Stimulated activated CD8-positive, alpha-beta memory T cell treated with anti-CD3 and anti-CD28 coated beads, Interleukin-15, amount 100 ng/mL, for 1 hour (primary cell): ENCODE measurements around the gene RPH3AL.
A peak's percentile ranks its signal among the peaks of the same experiment; 100 is the strongest.

Experiments
- DNase-seq: peaks from one replicate; pipeline ENCODE4 v3.0.0-alpha.2; 2020; ENCODE audit warnings: low read depth

The RPH3AL gene, protein sequence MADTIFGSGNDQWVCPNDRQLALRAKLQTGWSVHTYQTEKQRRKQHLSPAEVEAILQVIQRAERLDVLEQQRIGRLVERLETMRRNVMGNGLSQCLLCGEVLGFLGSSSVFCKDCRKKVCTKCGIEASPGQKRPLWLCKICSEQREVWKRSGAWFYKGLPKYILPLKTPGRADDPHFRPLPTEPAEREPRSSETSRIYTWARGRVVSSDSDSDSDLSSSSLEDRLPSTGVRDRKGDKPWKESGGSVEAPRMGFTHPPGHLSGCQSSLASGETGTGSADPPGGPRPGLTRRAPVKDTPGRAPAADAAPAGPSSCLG

DNA sequence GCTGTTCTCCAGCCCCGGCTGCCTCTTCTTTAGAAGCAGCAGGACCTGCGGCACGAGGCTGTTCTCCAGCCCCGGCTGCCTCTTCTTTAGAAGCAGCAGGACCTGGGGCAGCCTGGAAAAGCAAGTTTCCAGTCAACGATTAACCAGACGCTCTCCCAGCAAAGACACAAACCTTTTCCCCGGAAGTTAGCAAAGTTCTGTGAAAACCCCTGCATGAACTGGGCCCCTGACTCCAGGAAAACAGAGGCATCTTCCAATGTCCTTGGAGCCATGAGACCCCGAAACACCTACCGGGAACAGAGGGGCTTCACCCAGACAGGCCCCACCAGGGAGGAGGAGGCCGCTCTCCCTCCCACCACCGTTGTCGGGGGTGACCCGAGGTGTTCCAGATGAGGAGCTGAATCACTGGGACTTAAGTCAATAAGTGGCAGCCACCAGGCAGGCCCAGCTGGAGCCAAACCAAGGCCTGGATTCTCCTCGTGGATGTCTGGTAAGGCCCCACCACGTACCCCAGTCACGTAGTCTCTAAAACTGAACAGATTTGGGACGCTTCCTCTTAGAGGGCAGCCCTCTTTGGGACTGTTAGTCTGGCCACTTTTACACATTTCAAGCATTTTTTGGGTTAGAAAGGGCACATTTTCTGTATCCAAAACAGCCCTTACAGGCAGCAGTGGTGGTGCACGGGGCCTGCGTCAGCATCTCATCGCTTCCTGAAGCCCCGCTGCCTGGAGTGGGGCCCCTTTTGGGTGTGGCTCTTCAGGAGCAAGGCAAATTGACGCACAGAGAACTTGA lies at the start of gene RPH3AL:
RPH3AL (minus strand) TSS at position 387 of the 792 bp plus-strand sequence. CDS start 25,264 bp downstream, outside the sequence.
- no peak for DNase-seq

DNA sequence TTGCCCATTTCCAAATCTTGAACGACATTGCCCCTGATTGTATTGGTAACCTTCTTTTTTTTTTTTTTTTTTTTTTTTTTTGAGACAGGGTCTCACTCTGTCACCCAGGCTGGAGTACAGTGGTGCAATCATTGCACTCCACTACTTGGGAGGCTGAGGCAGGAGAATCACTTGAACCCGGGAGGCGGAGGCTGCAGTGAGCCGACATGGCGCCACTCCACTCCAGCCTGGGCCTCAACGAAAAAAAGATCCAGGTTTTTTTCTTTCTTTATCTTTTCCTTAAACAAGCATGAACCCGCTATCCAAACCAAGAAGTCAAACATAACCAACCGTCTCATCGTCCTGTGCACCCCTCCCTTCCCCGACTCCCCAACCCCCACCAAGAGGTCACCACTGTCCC lies 47.6 kb upstream of the RPH3AL start:
- no peak for DNase-seq

DNA sequence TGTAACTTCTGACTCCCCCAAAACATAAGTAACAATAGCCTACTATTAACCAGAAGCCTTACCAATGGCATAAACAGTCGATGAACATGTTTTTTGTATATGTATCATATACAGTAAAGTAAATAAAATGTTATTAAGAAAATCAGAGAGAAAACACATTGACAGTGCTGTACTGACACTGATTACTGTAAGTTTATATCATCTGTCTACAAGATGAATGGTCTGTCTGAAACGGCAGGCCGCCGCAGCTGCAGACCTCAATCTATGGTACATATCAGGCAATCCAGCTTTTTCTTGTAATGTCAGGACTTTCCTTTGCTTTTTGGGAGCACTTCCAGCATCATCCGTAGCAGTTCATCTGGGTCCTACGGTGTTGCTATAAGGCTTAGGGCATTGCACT lies 44.2 kb upstream of the RPH3AL start:
- no peak for DNase-seq

DNA sequence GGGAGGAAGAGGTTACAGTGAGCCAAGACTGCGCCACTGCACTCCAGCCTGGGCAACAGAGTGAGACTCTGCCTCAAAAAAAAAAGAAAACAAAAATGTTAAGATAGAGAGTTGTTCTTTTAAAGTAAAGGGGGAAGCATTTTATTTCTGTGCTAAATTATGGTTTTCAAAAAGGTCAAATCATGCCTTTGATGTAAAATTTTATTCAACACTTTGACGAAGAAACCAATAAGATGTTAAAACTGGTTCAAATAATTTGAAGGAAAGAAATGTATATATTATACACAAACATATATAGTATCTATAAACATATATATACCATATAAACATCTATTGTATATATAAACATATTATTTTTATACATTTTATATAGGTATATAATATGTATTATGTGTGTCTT lies 43.4 kb upstream of the RPH3AL start:
- DNase-seq, result no peak

DNA sequence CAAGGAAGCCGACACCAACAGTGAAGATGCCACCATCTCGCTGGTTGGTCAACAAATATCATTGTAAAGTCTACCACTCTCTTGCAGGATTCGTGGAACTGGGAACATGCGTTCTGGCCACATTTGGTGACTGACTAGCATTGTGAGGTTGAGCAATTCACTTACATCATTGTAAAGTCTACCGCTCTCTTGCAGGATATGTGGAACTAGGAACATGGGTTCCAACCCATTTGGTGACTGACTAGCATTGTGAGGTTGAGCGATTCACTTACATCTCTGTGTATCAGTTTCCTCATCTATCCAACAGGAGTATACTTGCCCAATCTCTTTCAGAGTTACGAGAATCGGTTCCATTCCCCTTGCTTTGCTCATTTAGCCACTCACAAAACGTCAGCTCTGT lies 42.6 kb upstream of the RPH3AL start:
- no peak for DNase-seq

DNA sequence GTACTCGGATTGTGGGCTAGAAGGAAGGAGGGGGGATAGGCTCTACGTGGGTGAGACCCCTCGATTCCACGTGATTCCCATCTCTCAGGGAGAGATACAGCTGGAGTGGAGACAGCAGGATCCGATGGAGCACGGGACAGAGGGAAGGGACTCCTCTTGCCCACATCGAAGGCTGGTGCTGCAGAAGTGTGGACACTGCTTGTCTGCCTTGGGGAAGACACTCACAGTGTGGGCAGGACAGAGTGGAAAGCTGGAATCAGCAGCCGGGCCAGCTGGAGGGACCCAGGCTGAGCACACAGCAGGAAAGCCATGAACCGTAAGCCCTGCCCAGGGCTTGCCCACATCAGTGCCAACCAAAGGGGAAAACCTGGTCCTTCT lies 42.1 kb upstream of the RPH3AL start:
- no peak for DNase-seq

DNA sequence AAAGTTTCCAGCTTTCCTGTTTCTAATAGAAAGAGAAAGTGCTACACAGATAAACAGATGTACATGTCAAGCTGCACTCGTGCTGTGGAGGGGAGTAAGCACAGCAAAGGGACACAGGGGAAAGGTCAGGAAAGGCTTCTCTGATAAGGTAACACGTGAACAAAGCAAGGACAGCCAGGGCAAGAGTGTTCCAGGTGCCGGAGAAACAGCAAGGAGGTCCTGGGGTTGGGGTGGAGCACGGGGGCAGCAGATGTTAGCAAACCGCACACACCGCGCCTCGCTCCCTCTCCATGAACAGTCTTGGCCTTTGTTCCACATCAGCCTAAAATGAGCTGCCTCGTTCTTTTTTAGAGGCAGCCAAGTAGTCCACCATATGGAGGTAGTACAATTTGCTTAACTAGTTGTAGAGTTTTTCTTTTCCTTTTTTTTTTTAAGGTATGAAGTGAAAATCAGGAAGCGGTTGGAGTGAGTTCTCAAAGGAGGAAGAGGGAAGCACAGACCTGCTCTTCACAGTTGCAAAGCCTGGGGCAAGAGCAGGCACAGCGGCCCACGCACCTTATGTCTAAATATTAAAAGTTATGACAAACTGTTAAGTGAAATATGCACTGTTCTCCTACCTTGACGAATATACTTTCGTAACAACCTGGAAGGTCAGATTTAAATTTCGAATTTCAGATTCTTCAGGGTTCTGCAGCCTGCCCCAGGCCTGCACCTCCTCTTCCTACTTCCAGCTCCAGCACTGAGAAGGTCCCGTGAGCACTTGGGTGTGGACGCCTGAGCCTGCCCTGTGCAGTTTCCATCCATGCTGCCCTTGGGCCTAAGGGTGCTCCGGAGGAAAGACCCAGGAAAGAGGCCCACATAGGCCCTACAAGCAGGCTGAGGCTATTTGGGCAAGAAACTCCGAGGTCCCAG lies 41.5 kb upstream of the RPH3AL start:
- DNase-seq, result no peak

DNA sequence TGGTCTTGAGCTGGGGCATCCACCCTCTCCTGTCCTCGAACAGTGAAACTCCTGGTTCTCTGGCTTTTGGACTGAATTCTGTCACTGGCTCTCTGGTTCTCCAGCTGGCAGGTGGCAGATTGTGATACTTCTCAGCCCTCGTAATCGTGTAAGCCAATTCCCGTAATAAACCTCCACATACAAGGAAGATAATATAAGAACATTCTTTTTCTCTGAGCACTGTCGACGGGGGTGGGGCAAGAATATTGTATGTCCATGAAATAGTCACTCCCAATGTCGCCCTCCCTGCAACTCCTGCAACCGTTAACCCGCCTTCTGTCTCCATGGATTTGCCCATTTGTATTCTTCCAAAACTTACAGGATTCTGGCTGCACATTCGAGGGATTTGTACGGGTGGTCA lies 39.2 kb upstream of the RPH3AL start:
- DNase-seq, result no peak

DNA sequence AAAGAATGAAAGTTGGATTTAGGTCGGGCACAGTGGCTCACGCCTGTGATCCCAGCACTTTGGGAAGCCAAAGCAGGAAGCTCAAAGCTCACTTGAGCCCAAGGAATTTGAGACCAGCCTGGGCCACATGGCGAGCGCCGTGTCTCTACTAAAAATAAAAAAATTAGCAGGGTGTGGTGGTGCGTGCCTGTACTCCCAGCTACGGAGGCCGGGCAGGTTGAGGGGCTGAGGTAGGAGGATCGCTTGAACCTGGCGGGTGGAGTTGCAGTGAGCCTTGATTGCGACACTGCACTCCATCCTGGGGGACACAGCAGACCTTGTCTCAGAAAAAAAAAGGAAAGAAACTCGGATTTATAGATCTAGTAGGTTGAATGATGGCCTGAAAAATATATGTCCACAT lies 37.4 kb upstream of the RPH3AL start:
- no peak for DNase-seq

DNA sequence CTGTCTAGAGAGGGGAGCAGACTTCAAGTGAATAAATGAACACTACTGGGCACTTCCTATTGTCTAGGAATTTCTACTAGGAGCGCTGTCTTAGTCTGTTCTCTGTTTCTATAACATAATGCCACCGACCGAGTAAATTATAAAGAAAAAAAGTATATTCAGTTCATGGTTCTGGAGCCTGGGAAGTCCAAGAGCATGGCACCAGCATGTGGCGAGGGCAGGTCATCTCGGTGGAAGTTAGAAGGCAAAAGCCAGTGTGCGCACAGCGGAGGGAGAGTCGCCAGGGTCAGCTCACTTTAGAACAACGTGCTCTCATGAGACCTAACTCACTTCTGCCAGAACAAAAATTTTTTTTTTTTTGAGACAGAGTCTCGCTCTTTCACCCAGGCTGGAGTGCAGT lies 35.5 kb upstream of the RPH3AL start:
- DNase-seq, result no peak

DNA sequence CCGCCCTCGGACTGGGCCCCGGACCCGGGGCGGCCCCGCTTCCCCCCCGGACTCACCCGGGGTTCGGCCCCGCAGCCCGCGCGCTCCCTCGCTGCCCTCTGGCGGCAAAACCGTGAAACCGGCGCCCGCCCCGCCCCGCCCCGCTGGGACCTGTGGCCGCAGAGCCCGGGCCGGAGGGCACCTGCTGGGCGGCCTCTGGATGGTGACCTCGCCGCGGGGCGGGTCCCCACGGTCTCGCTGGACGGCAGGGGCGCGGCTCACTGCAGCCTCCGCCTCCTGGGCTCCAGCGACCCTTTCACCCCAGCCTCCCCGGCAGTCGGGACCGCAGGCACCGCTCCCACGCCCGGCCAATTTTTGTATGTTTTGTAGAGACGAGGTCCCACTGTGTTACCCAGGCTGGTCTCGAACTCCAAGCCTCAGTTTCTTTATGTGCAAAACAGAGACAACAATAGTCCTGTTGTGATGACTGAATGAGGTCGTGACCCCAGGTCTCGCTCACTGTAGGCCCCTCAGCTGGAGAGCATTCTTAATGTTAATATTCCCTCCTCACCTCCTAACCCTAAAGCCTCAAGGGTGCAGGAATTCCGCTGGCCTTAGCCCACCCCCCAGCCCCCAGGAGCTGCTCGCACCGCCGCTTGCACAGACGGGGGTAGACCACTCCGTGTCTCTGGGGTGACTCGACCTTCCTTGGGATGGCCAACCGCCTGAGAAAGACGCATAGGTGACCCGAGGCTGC lies 33.7 kb upstream of the RPH3AL start:
- peak; percentile 55 for DNase-seq

DNA sequence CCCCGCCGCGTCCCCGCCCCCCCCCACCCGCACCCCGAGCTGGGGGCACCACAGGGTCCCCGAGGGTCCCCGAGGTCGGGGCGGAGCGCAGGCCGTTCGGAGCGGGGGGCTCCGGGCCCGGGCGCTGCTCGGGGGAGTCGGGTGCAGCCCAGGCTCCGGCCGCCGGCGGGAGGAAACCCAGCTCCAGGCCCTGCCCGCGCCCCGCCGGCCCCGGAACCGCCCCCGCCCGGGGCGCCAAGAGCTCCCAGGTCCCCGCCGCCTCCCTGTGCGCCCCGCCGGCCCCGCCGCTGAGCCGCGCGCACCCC lies 33.2 kb upstream of the RPH3AL start:
- no peak for DNase-seq

DNA sequence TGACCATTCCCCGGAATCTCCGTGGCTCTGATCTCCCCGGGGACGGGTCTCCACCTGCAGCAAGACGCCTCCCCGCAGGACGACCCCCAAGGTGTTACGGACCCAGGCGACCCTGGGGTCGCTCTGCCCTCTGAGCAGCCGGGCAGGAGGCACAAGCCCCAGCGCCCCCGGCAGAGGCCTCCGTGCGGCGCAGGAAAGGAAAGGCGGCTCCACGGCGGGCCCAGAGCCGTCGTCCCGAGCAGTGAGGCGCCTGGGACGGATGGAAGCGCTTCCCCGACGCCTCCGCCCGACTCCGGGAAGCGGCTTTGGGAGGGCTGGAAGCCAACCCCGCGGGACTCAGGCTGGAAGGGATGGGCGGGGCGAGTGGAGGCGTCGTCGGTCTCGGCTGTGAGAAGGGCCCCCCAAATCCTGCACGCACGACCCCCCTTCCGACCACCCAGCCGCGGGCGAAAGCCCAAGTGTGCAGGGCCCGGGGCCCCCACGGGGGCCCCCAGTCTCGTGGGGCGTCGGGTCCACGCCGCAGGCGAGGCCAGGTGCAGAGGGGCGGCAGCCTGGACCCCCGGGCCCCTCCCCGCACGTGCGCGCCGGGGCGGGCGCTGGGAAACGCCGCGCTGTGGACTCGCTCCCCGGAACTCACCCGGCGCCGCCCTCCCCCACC lies 32.7 kb upstream of the RPH3AL start:
- DNase-seq, result no peak

DNA sequence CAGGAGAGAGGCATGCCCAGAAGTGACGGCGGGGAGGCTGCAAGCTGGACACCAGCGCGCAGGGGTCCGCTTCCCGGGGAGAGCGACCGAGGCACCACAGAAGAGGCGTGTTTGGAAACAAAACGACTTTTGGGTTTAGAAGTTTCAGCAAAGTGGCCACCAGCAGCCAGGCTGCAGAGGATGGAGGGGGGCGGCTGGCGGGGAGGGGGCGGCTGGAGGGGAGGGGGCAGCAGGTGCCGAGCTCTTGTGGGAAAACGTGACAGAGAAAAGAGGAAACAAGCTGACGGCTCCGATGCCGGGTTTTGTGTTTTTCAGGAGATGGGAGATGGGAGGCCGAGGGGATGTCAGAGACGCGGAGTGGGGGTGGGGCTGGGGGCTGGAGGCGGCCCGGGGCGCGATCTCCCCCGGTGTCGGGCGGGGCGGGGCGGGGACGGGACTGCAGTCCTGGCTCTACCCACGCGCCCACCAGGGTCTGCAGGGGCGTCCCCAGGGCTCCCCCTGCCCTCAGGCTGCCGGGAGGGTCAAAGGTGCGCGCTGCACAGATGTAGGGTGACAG lies 32.1 kb upstream of the RPH3AL start:
- DNase-seq, result no peak

DNA sequence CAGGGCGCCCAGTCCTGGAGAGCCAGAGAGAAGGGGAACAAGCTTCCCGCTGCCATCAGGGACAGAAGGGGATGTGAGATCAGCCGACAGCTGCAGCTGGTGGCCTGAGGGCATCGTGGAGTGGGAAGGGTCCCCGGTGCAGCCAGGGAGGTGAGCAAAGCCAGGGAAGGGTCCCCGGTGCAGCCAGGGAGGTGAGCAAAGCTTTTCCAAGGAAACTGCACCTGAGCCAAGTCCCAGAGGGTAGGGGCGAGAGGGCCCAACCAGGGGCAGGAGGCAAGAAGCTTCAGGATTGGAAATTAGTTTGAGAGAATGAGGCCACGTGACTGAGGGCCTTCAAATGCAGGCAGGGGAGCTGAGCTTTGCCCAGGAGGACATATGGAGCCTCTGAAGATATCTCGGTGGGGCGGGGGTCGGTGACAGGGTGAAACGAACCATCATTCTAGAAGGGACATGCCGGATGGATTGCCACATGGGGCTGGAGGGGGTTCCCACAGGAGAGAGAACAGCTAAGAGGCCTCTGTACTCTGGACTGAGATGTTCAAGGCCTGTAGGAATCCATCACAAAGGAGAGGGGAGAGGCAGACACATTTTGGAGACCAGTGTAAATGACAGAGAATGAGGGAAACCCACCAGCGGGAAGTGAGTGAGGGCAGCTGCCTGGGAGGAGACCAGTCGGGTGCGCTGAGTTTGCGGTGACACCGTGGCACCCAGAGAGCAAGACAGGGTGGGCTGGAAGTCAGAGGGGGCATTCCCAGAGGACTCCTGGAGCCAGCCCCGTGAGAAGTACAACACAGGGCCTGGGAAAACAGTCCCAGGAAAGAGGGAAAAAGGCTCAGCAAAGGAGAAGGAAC lies 31.4 kb upstream of the RPH3AL start:
- DNase-seq, result no peak

DNA sequence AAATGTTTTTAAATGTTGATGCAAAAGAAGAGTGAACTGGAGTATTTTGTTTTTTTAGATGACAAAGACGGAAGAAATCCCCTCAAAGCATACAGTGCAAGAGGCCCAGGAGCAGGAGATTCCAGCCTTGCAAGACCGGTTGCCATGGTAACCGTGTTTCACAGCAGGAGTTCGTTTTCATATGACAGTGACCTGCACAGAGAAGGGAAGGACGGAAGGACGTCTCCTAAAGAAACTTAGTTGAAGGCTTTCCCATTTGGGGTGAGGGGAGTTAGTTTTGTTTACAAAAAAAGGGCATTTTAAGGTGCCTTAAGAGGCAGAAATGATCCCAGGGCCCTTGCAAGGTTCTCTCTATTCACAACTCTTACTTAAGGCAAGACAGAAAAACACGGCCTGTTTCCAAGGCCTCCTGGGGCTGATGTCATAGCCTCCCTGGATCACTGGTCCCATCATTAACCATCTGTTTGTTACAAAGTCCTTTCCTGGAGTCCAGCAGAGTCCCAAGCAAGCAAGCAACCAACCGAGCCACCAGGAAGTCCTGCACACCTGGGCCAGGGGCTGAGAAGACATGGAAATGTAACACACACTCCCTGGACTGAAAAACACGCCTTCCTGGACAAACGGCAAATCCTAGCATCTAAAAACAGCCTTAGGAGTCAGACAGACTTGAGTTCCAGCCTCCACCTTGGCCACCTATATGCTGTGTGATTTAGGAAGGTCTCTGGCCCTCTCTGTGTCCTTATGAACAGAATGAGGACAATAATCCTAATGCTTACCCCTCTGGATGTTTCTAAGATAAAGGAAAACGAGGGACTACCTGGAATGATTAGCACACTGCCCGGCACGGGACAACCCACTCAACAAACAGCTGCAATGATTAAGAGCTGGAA lies 30.3 kb upstream of the RPH3AL start:
- DNase-seq, result no peak

DNA sequence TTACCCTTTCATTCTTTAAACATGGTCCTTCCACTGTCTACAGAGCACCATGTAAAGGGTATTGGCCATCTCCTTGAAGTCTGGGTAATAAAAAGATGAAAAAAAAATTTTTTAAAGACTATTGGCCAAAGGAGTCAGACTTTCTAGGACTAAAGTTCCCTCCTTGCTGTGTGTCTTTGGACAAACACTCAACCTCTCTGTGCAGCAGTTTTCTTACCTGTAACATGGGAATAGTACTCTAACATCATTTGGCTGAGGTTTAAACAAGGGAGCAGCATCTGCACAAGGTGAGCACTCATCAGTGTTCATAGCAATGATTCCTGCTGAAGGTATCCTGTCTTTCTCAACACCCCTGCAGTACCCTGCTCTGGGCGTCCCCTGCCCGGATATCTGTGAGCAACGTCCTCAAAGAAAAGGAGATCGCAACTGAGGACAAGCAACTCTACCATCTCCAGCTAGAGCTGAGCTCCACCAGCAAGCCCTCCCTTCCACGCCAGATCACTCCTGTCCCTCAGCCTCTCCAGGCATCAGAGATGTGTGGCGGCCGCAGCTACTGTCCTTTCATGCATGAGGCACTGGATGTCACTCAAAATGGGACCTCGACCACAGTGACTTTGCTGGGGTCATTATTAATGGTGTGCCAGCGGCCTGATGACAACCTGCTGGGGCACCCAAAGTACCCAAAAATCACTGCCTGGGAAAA lies 29.5 kb upstream of the RPH3AL start:
- DNase-seq, result no peak

DNA sequence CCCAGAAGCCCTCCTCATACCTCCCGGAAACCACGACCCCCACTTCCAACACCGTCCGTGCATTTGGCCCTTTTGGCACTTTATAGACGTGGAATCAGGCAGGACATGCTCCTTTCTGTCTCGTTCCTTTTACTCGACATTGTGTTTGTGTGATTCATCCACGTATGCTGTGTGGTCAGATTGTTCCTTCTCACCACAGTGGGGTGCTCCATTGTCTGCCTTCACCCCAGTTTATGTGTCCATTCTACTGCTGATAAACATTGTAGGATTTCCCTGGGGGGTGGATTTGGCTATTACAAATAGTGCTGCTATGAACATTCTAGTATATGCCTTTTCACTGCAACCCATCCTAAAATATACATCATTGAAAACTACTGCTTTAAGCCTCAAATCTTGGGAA lies 28.9 kb upstream of the RPH3AL start:
- no peak for DNase-seq
